ENCODE results near the gene PCDHGA1. TPM values are rescaled to one million over a fixed set of nuclear protein-coding genes. Genes with fewer than 3 reads are reported as not detected.

The PCDHGA1 gene
- total RNA-seq, 6 donors from 2014 or later: 0.15 to 0.51 (median 0.24) TPM; not detected in 2

DNA sequence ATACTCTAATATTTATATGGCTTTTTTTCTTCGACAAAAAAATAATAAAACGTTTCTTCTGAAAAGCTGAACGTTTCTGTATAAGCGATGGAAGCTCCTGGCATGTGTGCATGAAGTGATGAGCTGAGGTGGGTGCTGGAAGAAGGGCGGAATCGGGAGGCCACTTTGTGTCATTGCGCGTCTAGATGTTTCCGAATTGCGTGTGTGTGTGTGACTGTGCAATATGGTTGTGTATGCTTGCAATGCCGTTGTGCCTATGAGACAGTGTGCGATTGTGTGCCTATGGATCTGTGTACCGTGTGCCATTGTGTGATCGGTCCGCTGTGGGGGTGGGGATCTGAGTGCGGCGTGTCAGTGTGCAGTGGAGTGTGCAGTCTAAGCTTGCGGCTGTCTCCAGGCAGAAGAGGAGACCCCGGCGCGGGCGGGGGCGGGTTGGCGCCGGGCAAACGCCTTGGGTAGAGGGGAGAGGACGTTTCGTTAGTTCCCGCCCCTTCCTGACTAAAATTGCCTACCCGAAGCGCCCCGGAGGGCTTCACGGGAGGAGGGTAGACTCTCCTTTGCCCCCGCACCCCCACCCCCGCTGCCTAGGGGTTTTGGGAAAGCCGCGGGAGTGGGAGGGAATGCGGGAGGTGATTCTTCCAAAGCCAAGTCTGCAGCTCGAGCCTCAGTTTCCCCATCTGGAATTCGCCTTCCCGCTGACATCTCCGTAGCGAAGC, 182.8 kb downstream of the PCDHGA1 start:
- ATAC-seq (ENCODE audit: low FRiP score in 2 of 2) (peak in 1 of 2 donors; percentile 3), DNase-seq (peak; percentile 37 to 89)
- peak overlapping the region; percentile 79 to 92 (median 88) for H3K27ac ChIP-seq
- peak overlapping the region; percentile 37 to 60 (median 48) for H3K4me3 ChIP-seq
- 15 to 23% methylated on average over 17 to 33 of the region's 43 CpGs for WGBS, 2 donors
- H3K27me3 ChIP-seq: no peaks in the 10 kb centered on the region
- H3K36me3 ChIP-seq: peaks cover 2 to 49% (median 17%) of the 10 kb centered on the region in 4 donors
- TF ChIP-seq POLR2AphosphoS5 (IDR thresholded peaks at IDR 0.05) (peak in 1 of 2 donors; percentile 30), CTCF (IDR thresholded peaks at IDR 0.05) (no peak)
- no peaks in the 10 kb centered on the region for H3K9me3 ChIP-seq
- H3K4me1 ChIP-seq: peaks cover 47 to 68% (median 60%) of the 10 kb centered on the region in 4 donors

GRCh38 chr5:141513627-141514329, 183.5 kb downstream of the PCDHGA1 start:
- Histone ChIP-seq H3K36me3 (peaks cover 2 to 56% (median 19%) of the 10 kb centered on the region in 4 donors), H3K4me3 (peak overlapping the region; percentile 37 to 60 (median 48)), H3K4me1 (peaks cover 51 to 67% (median 58%) of the 10 kb centered on the region in 4 donors), H3K27me3 (no peaks in the 10 kb centered on the region), H3K9me3 (no peaks in the 10 kb centered on the region), H3K27ac (peak overlapping the region; percentile 79 to 92 (median 88))
- 17 to 23% methylated on average over 20 to 28 of the region's 29 CpGs for WGBS, 2 donors
- ATAC-seq (ENCODE audit: low FRiP score in 2 of 2) (peak; percentile 47 to 56), DNase-seq (peak; percentile 70 to 87)
- TF ChIP-seq EP300 (IDR thresholded peaks at IDR 0.05) (no peak), CTCF (IDR thresholded peaks at IDR 0.05) (no peak), POLR2AphosphoS5 (IDR thresholded peaks at IDR 0.05) (peak; percentile 39 to 64), POLR2A (IDR thresholded peaks at IDR 0.05) (peak in 1 of 4 donors; percentile 14)

GRCh38 chr5:141514330-141515133, 184.2 kb downstream of the PCDHGA1 start:
- WGBS, 2 donors: 69 to 70% methylated on average over 4 to 6 of the region's 6 CpGs
- Histone ChIP-seq H3K36me3 (peaks cover 2 to 63% (median 23%) of the 10 kb centered on the region in 4 donors), H3K27ac (peak overlapping the region; percentile 79 to 92 (median 88)), H3K4me3 (peak overlapping the region in 2 of 4 donors; percentile 57 to 60), H3K4me1 (peaks cover 47 to 67% (median 58%) of the 10 kb centered on the region in 4 donors), H3K27me3 (no peaks in the 10 kb centered on the region), H3K9me3 (no peaks in the 10 kb centered on the region)
- DNase-seq (no peak), ATAC-seq (ENCODE audit: low FRiP score in 2 of 2) (peak in 1 of 2 donors; percentile 28)
- no peak for TF ChIP-seq EP300 (IDR thresholded peaks at IDR 0.05)
- TF ChIP-seq POLR2AphosphoS5 (IDR thresholded peaks at IDR 0.05): no peak
- no peak for TF ChIP-seq POLR2A (IDR thresholded peaks at IDR 0.05)
- no peak for TF ChIP-seq CTCF (IDR thresholded peaks at IDR 0.05)

DNA sequence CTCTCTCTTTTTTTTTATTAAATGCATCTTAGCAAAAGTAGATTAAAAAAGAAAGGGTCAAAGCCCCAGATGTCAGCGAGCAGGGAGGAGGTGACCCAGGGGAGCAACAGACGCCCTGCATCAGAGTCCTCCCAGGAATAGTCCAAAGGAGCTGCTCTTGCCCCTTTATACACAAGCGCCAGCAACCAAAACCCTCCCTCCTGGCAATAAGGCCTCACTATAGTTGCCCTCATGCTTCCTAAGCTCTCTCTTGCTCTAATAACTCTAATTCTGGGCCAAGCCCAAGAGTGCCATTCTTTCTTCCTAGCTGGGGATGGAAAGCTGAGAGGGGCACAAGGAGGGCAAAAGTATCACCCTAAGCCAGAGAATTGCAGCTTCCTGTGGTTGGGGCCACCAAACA, 184.8 kb downstream of the PCDHGA1 start:
- peaks cover 49 to 68% (median 59%) of the 10 kb centered on the region in 4 donors for H3K4me1 ChIP-seq
- TF ChIP-seq POLR2AphosphoS5 (IDR thresholded peaks at IDR 0.05) (no peak), CTCF (IDR thresholded peaks at IDR 0.05) (no peak), POLR2A (IDR thresholded peaks at IDR 0.05) (no peak), EP300 (IDR thresholded peaks at IDR 0.05) (no peak)
- H3K36me3 ChIP-seq: peaks cover 2 to 69% (median 23%) of the 10 kb centered on the region in 4 donors
- no peak for DNase-seq
- H3K27me3 ChIP-seq: no peaks in the 10 kb centered on the region
- 74 to 84% methylated on average over 3 of the region's 3 CpGs for WGBS, 2 donors
- no peaks in the 10 kb centered on the region for H3K9me3 ChIP-seq
- H3K4me3 ChIP-seq: no peak overlapping the region
- ATAC-seq (ENCODE audit: low FRiP score in 2 of 2): no peak
- peak overlapping the region; percentile 39 to 92 (median 85) for H3K27ac ChIP-seq
